Measurements from ENCODE around the gene KCNJ12. TPM values are rescaled to one million over a fixed set of nuclear protein-coding genes. Genes with fewer than 3 reads are reported as not detected.
"Not testable (repeated sequence)": the region's sequence is repeated elsewhere in the genome, so short reads cannot be mapped to it uniquely, and the experiment has no call there.

KCNJ12 gene
- total and polyA plus RNA-seq, 9 donors: 5.7 to 12.2 (median 9.2) TPM

DNA sequence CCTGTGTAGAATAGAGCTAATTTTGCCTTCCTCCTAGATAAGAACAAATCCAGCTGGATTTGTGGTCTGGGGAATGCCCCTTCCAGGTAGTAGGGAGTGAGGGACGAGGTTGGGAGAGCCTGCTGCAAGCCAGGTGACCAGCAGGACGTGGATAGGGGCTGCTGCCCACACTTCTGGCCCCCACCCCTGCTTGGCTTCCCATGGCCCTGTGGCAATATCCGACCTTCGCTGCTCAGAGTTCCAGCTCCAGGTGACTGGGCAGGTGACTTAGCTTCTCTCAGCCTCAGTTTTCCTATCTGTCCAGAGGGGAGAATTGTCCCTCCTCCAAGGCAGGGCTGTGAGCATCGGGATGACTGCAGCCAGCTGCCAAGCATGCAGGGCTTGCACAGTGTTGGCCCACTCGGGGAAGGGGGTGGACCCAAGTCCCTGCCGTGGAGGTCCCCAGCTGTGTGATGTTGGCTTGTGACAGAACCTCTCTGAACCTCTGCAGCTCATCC lies 29.8 kb downstream of the KCNJ12 start:
- 54% methylated on average over 4 of the region's 7 CpGs for WGBS (ENCODE audit: insufficient coverage)
- not testable (repeated sequence) for H3K4me3 ChIP-seq (ENCODE audit: low read length); DNase-seq; H3K9me3 ChIP-seq (replicated peaks; ENCODE audit: control insufficient read depth, low read depth, low read length); H3K27ac ChIP-seq (ENCODE audit: low read length); H3K27me3 ChIP-seq (ENCODE audit: control insufficient read depth, insufficient read depth, low read length); H3K36me3 ChIP-seq (ENCODE audit: control insufficient read depth, insufficient read depth, low read length)
- peaks cover 33% of the 10 kb centered on the region for H3K4me1 ChIP-seq (ENCODE audit: control insufficient read depth, insufficient read depth, low read length)

DNA sequence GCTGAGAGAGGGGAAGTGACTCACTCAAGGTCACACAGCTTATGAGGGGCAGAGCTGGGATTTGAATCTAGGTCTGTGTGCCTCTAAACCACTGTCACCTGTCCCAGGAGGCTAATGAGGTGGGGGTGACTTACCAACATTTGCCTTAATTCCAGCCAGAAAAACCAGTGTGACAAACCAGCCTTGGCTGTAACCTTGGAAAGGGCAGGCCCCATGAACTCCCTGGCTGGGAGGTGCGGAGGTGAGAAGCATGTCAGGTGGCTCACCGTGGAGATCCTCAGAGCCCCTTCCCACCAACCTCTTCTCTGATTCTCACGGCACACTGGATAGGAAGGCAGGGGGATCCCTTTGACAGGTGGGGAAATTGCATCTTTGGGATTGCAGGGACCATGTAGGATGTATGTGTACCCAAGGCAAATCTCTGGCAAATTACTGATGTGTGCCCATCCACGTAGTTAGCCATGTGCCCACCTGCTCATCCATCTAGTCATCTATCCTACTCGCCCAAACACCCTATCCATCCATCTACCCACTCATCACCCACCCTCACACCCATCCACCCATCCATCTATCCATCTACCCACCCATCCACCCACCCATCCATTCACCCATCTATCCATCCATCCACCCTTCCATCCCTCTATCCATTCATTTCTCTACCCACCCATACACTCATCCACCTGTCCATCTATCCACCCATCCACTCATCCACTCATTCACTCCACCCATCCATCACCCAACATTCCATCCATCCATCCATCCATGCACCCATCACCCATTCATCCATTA lies 30.7 kb downstream of the KCNJ12 start:
- not testable (repeated sequence) for H3K27me3 ChIP-seq (ENCODE audit: control insufficient read depth, insufficient read depth, low read length); DNase-seq; H3K27ac ChIP-seq (ENCODE audit: low read length); H3K4me3 ChIP-seq (ENCODE audit: low read length); H3K9me3 ChIP-seq (replicated peaks; ENCODE audit: control insufficient read depth, low read depth, low read length); H3K36me3 ChIP-seq (ENCODE audit: control insufficient read depth, insufficient read depth, low read length)
- H3K4me1 ChIP-seq (ENCODE audit: control insufficient read depth, insufficient read depth, low read length): peaks cover 33% of the 10 kb centered on the region
- 58% methylated on average over 2 of the region's 5 CpGs for WGBS (ENCODE audit: insufficient coverage)

DNA sequence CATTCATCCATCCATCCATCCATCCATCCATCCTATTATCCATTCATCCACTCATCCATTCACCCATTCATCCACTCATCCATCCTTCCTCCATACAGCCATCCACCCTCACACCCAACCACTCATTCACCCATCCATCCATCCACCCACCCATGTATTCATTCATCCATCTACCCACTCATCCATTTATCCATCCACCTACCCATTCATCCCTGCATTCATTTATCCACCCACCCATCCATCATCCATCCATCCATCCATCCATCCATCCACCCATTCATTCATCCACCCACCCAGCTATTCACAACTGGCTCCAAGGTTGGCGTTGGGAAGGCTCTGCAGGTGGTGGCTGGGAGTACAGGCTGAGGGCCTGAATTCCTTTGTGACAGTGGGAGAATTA lies 31.6 kb downstream of the KCNJ12 start:
- H3K36me3 ChIP-seq (ENCODE audit: control insufficient read depth, insufficient read depth, low read length): not testable (repeated sequence)

DNA sequence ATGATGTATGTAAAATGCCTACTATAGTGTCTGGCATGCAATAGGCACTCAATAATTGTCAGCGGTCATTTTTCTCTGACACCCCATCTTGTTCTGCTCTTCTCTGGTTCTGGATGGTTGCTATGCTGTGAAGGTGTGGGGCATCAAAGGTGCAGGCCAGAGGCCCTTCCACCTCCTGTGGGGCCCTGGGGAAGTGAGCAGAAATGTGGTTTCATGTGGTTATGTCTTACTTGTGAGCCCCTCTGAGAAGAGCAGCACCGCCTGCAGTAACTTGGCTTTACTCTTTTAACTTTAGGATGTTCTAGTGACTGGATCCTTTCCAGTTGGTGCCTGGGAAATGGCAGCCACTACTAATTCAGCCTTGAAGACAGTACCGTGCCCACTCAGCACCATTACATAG lies 32.1 kb downstream of the KCNJ12 start:
- DNase-seq; H3K27ac ChIP-seq (ENCODE audit: low read length); H3K27me3 ChIP-seq (ENCODE audit: control insufficient read depth, insufficient read depth, low read length); H3K4me3 ChIP-seq (ENCODE audit: low read length); H3K36me3 ChIP-seq (ENCODE audit: control insufficient read depth, insufficient read depth, low read length); H3K9me3 ChIP-seq (replicated peaks; ENCODE audit: control insufficient read depth, low read depth, low read length): not testable (repeated sequence)
- peaks cover 38% of the 10 kb centered on the region for H3K4me1 ChIP-seq (ENCODE audit: control insufficient read depth, insufficient read depth, low read length)
- no CpG with 5 or more reads among the region's 3 CpGs for WGBS (ENCODE audit: insufficient coverage)

More for the DNA sequence above, 31.6 kb downstream of the KCNJ12 start:
- H3K4me1 ChIP-seq (ENCODE audit: control insufficient read depth, insufficient read depth, low read length): peaks cover 38% of the 10 kb centered on the region
- DNase-seq; H3K9me3 ChIP-seq (replicated peaks; ENCODE audit: control insufficient read depth, low read depth, low read length); H3K27me3 ChIP-seq (ENCODE audit: control insufficient read depth, insufficient read depth, low read length); H3K4me3 ChIP-seq (ENCODE audit: low read length); H3K27ac ChIP-seq (ENCODE audit: low read length): not testable (repeated sequence)
- WGBS (ENCODE audit: insufficient coverage): no CpG with 5 or more reads among the region's 1 CpG

DNA sequence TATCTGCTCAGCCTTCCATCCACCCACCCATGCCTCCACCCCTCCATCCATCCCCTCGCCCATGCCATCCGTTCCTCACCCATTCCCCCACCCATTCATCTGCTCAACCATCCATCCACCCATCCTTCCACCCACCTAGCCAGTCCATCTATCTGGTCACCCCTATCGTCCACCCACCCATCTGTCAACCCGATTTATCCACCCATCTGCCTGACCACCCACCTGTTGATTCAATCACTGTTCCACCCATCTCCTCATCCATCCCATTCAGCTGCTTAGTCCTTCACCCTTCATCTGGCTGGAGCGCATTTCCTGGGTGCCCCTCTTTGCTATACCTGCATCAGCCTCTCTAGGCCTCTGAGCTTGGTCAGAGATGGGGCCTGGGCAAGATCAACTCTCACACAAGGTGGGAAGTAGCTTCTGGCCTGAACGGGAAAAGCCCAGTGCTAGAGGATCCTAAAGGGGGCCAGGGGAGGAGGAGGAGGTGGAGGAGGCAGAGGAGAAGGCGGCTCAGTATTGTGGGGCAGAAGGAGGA lies 32.7 kb downstream of the KCNJ12 start:
- not testable (repeated sequence) for H3K27ac ChIP-seq (ENCODE audit: low read length); DNase-seq; H3K4me3 ChIP-seq (ENCODE audit: low read length); H3K27me3 ChIP-seq (ENCODE audit: control insufficient read depth, insufficient read depth, low read length); H3K36me3 ChIP-seq (ENCODE audit: control insufficient read depth, insufficient read depth, low read length); H3K9me3 ChIP-seq (replicated peaks; ENCODE audit: control insufficient read depth, low read depth, low read length)
- WGBS (ENCODE audit: insufficient coverage): 64% methylated on average over 5 of the region's 7 CpGs
- peaks cover 38% of the 10 kb centered on the region for H3K4me1 ChIP-seq (ENCODE audit: control insufficient read depth, insufficient read depth, low read length)

DNA sequence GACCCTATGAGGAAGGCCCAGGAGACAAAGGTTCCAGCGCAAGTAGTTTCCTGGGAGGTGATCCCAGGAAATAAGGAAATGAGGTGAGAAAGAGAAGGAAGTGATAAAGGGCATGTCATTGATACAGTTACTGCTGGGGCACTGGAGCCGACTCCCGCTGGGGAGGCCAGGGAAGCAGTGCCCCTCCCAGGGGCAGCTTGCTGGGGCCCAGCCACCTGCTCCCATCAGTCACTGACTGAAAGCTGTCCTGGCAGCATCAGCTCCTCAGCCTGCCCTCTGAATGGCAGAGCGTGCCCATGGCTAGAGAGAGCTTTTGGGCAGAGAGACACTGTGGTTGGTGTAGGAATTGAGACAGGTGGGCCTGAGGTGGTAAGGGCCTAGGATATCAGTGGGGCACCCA lies 33.2 kb downstream of the KCNJ12 start:
- DNase-seq; H3K27ac ChIP-seq (ENCODE audit: low read length); H3K36me3 ChIP-seq (ENCODE audit: control insufficient read depth, insufficient read depth, low read length); H3K9me3 ChIP-seq (replicated peaks; ENCODE audit: control insufficient read depth, low read depth, low read length); H3K27me3 ChIP-seq (ENCODE audit: control insufficient read depth, insufficient read depth, low read length); H3K4me3 ChIP-seq (ENCODE audit: low read length): not testable (repeated sequence)
- WGBS (ENCODE audit: insufficient coverage): 90% methylated on average over 2 of the region's 4 CpGs
- H3K4me1 ChIP-seq (ENCODE audit: control insufficient read depth, insufficient read depth, low read length): peaks cover 38% of the 10 kb centered on the region

DNA sequence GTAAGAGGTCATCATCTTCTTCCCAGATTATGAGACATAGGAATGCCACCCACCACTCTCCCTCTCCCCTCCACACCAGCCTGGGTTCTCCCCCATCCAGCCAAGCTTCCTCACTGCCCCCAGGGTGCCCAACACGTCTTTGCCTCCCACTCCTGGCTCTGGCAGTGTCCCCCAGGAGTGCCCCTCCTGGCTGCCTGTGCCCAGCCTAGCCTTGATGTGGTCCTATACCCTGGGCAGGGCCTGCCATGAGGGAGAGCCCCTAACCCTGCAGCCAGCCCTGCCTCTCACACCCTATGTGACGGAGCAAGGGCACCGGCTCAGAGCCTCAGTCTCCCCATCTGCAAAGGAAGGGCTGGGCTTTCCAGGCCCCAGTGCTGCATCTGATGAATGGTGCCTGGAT lies 33.8 kb downstream of the KCNJ12 start:
- DNase-seq; H3K27ac ChIP-seq (ENCODE audit: low read length); H3K9me3 ChIP-seq (replicated peaks; ENCODE audit: control insufficient read depth, low read depth, low read length); H3K4me3 ChIP-seq (ENCODE audit: low read length); H3K36me3 ChIP-seq (ENCODE audit: control insufficient read depth, insufficient read depth, low read length); H3K27me3 ChIP-seq (ENCODE audit: control insufficient read depth, insufficient read depth, low read length): not testable (repeated sequence)
- peaks cover 34% of the 10 kb centered on the region for H3K4me1 ChIP-seq (ENCODE audit: control insufficient read depth, insufficient read depth, low read length)
- 67% methylated on average over 1 of the region's 3 CpGs for WGBS (ENCODE audit: insufficient coverage)

DNA sequence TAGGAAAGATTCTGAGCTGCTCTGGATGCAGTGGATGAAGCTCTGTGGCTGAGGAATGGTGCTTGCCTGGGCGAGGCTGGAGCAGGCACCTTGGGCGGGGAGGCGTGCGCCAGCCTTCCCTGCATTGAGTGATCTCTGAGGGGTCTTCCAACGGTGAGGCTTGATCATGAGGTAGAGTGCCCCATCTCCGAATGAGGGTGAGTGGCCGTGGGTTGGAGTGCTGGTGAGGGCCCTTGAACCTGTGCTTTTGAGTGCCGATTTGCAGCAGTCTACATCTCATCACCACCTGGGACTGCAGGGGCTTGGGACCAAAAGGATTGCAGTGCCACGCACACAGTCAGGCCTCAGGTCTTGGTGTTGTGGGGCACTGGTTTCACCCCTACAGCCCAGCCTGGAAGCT lies 34.2 kb downstream of the KCNJ12 start:
- DNase-seq; H3K27me3 ChIP-seq (ENCODE audit: control insufficient read depth, insufficient read depth, low read length); H3K4me3 ChIP-seq (ENCODE audit: low read length); H3K9me3 ChIP-seq (replicated peaks; ENCODE audit: control insufficient read depth, low read depth, low read length); H3K27ac ChIP-seq (ENCODE audit: low read length); H3K36me3 ChIP-seq (ENCODE audit: control insufficient read depth, insufficient read depth, low read length): not testable (repeated sequence)
- peaks cover 30% of the 10 kb centered on the region for H3K4me1 ChIP-seq (ENCODE audit: control insufficient read depth, insufficient read depth, low read length)
- 68% methylated on average over 5 of the region's 9 CpGs for WGBS (ENCODE audit: insufficient coverage)

DNA sequence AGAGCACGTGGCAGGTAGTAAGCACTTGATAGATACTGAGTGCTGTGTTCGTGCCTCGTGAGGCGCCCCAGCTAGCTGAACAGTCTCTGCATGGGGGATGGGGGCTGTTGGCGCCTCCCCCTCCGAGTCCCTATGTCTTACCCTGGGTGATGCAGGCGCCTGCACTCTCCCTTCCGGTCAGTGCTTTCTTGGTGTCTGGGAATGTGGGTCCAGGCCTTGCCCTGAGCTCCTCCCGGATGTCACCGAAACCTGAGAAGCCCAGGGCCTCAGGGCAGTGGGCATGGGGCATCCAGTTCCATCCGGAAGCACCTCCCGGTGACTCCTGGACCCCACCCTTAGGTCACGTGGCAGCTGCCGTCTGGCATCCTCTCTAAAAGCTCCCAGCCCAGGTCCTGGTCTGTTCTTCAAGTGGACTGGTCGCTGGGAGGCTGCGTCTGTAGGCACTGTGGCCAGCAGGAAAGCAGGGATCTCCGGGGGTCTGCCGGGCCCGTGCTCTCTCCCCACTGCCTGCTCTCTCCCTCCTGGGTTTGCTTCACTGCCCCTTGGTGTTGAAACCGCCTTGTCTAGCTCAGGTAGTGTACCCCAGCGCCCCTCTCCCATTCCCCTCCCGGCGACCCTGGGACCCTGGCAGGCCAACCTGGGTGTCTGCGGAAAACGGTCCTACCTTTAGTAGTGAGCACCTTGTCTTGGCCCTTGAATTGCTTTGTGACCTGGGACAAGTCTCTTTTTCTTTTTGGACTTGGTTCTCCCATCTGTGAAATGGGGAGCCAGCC lies 34.9 kb downstream of the KCNJ12 start:
- not testable (repeated sequence) for H3K4me3 ChIP-seq (ENCODE audit: low read length); H3K27ac ChIP-seq (ENCODE audit: low read length); DNase-seq; H3K36me3 ChIP-seq (ENCODE audit: control insufficient read depth, insufficient read depth, low read length); H3K27me3 ChIP-seq (ENCODE audit: control insufficient read depth, insufficient read depth, low read length); H3K9me3 ChIP-seq (replicated peaks; ENCODE audit: control insufficient read depth, low read depth, low read length)
- H3K4me1 ChIP-seq (ENCODE audit: control insufficient read depth, insufficient read depth, low read length): peaks cover 22% of the 10 kb centered on the region
- WGBS (ENCODE audit: insufficient coverage): 63% methylated on average over 10 of the region's 25 CpGs

DNA sequence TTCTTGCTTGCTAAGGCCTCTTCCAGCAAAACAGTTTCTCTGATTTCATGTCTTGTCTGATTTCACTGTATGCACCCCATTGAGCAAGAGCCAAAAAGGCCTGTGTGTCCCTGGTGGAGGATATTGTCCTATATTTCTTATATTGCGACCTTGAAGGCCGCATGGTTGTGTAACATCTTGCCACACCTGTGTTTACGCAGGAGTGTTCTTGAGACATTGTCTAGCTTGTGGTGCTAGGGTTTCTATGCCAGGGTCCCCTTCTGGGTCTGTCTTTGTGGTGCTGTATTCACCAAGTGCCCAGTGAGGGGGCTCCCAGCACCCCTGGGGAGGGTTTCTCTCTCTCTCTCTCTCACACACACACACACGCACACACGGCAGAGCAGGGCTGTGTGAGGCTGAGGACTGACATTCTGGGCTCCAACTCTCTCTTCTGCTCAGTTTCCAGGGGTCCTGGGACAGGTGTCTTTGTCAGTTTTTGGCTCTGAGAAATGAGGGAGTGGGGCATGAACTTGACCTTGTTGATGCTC lies 35.6 kb downstream of the KCNJ12 start:
- not testable (repeated sequence) for H3K27ac ChIP-seq (ENCODE audit: low read length); H3K36me3 ChIP-seq (ENCODE audit: control insufficient read depth, insufficient read depth, low read length); H3K9me3 ChIP-seq (replicated peaks; ENCODE audit: control insufficient read depth, low read depth, low read length); DNase-seq; H3K4me3 ChIP-seq (ENCODE audit: low read length); H3K27me3 ChIP-seq (ENCODE audit: control insufficient read depth, insufficient read depth, low read length)
- no CpG with 5 or more reads among the region's 5 CpGs for WGBS (ENCODE audit: insufficient coverage)
- peaks cover 21% of the 10 kb centered on the region for H3K4me1 ChIP-seq (ENCODE audit: control insufficient read depth, insufficient read depth, low read length)
